Measurements from ENCODE around the gene BCL2L15. TPM values are rescaled to one million over a fixed set of nuclear protein-coding genes. Genes with fewer than 3 reads are reported as not detected.

The BCL2L15 gene
- total RNA-seq, 6 experiments from 2014 or later = 0.41 to 0.59 TPM; not detected in 4

- no peak for DNase-seq
- Mint-ChIP-seq H3K27me3 (ENCODE audit: insufficient read depth) (no peaks in the 10 kb centered on the region), H3K4me3 (no peak overlapping the region), H3K27ac (no peak overlapping the region), H3K4me1 (ENCODE audit: low read depth) (peaks cover 26% of the 10 kb centered on the region), H3K9me3 (no peaks in the 10 kb centered on the region), H3K36me3 (ENCODE audit: low read depth) (no peaks in the 10 kb centered on the region)
- TF ChIP-seq, protein P1, sequence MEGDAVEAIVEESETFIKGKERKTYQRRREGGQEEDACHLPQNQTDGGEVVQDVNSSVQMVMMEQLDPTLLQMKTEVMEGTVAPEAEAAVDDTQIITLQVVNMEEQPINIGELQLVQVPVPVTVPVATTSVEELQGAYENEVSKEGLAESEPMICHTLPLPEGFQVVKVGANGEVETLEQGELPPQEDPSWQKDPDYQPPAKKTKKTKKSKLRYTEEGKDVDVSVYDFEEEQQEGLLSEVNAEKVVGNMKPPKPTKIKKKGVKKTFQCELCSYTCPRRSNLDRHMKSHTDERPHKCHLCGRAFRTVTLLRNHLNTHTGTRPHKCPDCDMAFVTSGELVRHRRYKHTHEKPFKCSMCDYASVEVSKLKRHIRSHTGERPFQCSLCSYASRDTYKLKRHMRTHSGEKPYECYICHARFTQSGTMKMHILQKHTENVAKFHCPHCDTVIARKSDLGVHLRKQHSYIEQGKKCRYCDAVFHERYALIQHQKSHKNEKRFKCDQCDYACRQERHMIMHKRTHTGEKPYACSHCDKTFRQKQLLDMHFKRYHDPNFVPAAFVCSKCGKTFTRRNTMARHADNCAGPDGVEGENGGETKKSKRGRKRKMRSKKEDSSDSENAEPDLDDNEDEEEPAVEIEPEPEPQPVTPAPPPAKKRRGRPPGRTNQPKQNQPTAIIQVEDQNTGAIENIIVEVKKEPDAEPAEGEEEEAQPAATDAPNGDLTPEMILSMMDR (IDR thresholded peaks at IDR 0.05) = no peak
These were observed 52.7 kb downstream of the BCL2L15 start for GRCh38 chr1:113834716-113835115.

Other genes starting within 250 kb of the BCL2L15 start
- gene PHTF1, start 128.1 kb downstream of the BCL2L15 start, total RNA-seq (2021; fragmentation: NEBNext Ultra II Directional; extraction: Animal tissue kit (Norgen Biotek cat#: 25700)) = 10 to 100 TPM; 23.3 to 27.9 (median 24.8) TPM
- gene RSBN1, start 75.1 kb downstream of the BCL2L15 start, total RNA-seq (2021; fragmentation: NEBNext Ultra II Directional; extraction: Animal tissue kit (Norgen Biotek cat#: 25700)) = 10 to 100 TPM in 3 of 6 experiments, 1 to 10 TPM in 3; 9.0 to 11.5 (median 10.0) TPM
- 1 to 10 TPM in 4 of 6 experiments, under 1 TPM in 2; 0.71 to 1.3 (median 1.0) TPM for gene PTPN22, start 15.9 kb downstream of the BCL2L15 start, total RNA-seq (2021; fragmentation: NEBNext Ultra II Directional; extraction: Animal tissue kit (Norgen Biotek cat#: 25700))
- gene AP4B1, start 17.2 kb upstream of the BCL2L15 start, total RNA-seq (2021; fragmentation: NEBNext Ultra II Directional; extraction: Animal tissue kit (Norgen Biotek cat#: 25700)) = 10 to 100 TPM; 12.6 to 14.0 (median 13.3) TPM
- 1 to 10 TPM; 5.7 to 9.9 (median 8.8) TPM for gene DCLRE1B, start 17.7 kb upstream of the BCL2L15 start, total RNA-seq (2021; fragmentation: NEBNext Ultra II Directional; extraction: Animal tissue kit (Norgen Biotek cat#: 25700))
- gene HIPK1, start 41.7 kb upstream of the BCL2L15 start, total RNA-seq (2021; fragmentation: NEBNext Ultra II Directional; extraction: Animal tissue kit (Norgen Biotek cat#: 25700)) = 10 to 100 TPM; 34.6 to 49.1 (median 38.7) TPM
- 100 to 1,000 TPM in 4 of 6 experiments, 10 to 100 TPM in 2; 66.4 to 130 (median 123) TPM for gene OLFML3, start 91.9 kb upstream of the BCL2L15 start, total RNA-seq (2021; fragmentation: NEBNext Ultra II Directional; extraction: Animal tissue kit (Norgen Biotek cat#: 25700))